H1 (cell line): Measurements from ENCODE around the gene CISH. TPM values are rescaled to one million over a fixed set of nuclear protein-coding genes. Genes with fewer than 3 reads are reported as not detected.

Source experiments
- CTCF ChIA-PET: fragments of 300-600 bp; sonication (Branson Sonifier 250); formaldehyde crosslinking; loops from one replicate; lab custom pipeline; 2021; ENCODE audit not compliant: partially characterized antibody; lab: Charles Lee
- POLR2A ChIA-PET: fragments of 300-600 bp; sonication (Branson Sonifier 250); formaldehyde crosslinking; loops from one replicate; lab custom pipeline; 2021; ENCODE audit warnings: inconsistent platforms; ENCODE audit not compliant: partially characterized antibody; lab: Charles Lee
- DNase-seq, 2 experiments: peaks; one replicate each; pipeline versions ENCODE4 v3.0.0 to v3.0.0-alpha.2; 2010 to 2022; ENCODE audit warnings: low spot score in 2 of 2, low read depth in 1 of 2, mixed read lengths in 1 of 2
- FAIRE-seq: peaks from 2 replicates; lab custom pipeline; 2011; peaks lifted over from hg19 to GRCh38; lab: Jason Lieb, UNC
- H2AFZ ChIP-seq: 2 replicates; pipeline ENCODE4 v1.8.1; 2012; ENCODE audit warnings: low read length, inconsistent platforms
- H2AK5ac ChIP-seq: 2 replicates; pipeline ENCODE4 v1.6.1; 2013; ENCODE audit warnings: low read depth, low read length
- H2BK120ac ChIP-seq: replicated peaks from 2 replicates; pipeline ENCODE3; 2013; ENCODE audit warnings: low read depth, low read length, inconsistent platforms
- H2BK12ac ChIP-seq: 2 replicates; pipeline ENCODE4 v1.6.1; 2013; ENCODE audit warnings: low read depth, low read length
- H2BK15ac ChIP-seq: 2 replicates; pipeline ENCODE4 v1.6.1; 2013; ENCODE audit warnings: low read length
- H2BK20ac ChIP-seq: 2 replicates; pipeline ENCODE4 v1.6.1; 2013; ENCODE audit warnings: low read length
- H2BK5ac ChIP-seq: 2 replicates; pipeline ENCODE4 v1.6.1; 2013; ENCODE audit warnings: low read depth, low read length
- H3K14ac ChIP-seq: 2 replicates; pipeline ENCODE4 v1.6.1; 2013; ENCODE audit warnings: inconsistent platforms; ENCODE audit not compliant: insufficient read length
- H3K18ac ChIP-seq: 2 replicates; pipeline ENCODE4 v1.6.1; 2013; ENCODE audit warnings: low read length; ENCODE audit errors: extremely low read depth
- H3K23ac ChIP-seq: 2 replicates; pipeline ENCODE4 v1.6.1; 2013; ENCODE audit warnings: inconsistent platforms; ENCODE audit not compliant: insufficient read length
- H3K23me2 ChIP-seq: 2 replicates; pipeline ENCODE4 v1.6.1; 2013; ENCODE audit warnings: low read depth, low read length
- H3K27ac ChIP-seq: 2 replicates; pipeline ENCODE4 v1.6.1; 2011; ENCODE audit warnings: low read depth, low read length, inconsistent platforms
- H3K27me3 ChIP-seq, 4 experiments: replicated peaks in 1 of 4; 1 replicate in 1 of 4; 2 replicates in 3 of 4; pipeline versions ENCODE4 v1.6.1 to v1.8.1; 2011 to 2013; ENCODE audit warnings: low read length in 3 of 4, mild to moderate bottlenecking in 3 of 4, inconsistent platforms in 2 of 4, mixed read lengths in 2 of 4, moderate library complexity in 1 of 4; ENCODE audit not compliant: control insufficient read depth in 3 of 4, insufficient read depth in 3 of 4; ENCODE audit errors: extremely low read depth in 1 of 4
- H3K36me3 ChIP-seq, 4 experiments: 2 replicates each; pipeline versions ENCODE4 v1.6.1 to v1.8.1; 2011 to 2013; ENCODE audit warnings: mild to moderate bottlenecking in 4 of 4, low read length in 3 of 4, moderate library complexity in 2 of 4, control low read depth in 1 of 4, inconsistent platforms in 1 of 4; ENCODE audit not compliant: insufficient read depth in 4 of 4, control insufficient read depth in 2 of 4
- H3K4ac ChIP-seq: replicated peaks from 2 replicates; pipeline ENCODE3; 2013; ENCODE audit warnings: low read length, low read depth, mixed read lengths, inconsistent platforms; ENCODE audit not compliant: insufficient read length
- H3K4me1 ChIP-seq, 4 experiments: replicated peaks in 1 of 4; 1 replicate in 1 of 4; 2 replicates in 3 of 4; pipeline versions ENCODE4 v1.6.1 to v1.8.1; 2011 to 2013; ENCODE audit warnings: low read length in 3 of 4, inconsistent platforms in 2 of 4, mixed read lengths in 1 of 4; ENCODE audit not compliant: insufficient read depth in 4 of 4, control insufficient read depth in 3 of 4
- H3K4me2 ChIP-seq, 2 experiments: 2 replicates each; pipeline versions ENCODE4 v1.6.1 to v1.8.1; 2011 to 2013; ENCODE audit warnings: low read depth in 2 of 2, low read length in 2 of 2, control low read depth in 1 of 2, inconsistent platforms in 1 of 2, mild to moderate bottlenecking in 1 of 2; ENCODE audit not compliant: insufficient read depth in 1 of 2
- H3K4me3 ChIP-seq, 4 experiments: fragments of 200-600, 300-600 bp in 1 of 4; sonication (generic), shearing (Covaris generic), sonication (Bioruptor Twin) in 1 of 4; 2 replicates each; pipeline versions ENCODE4 v1.5.1 to v1.8.1; 2011 to 2016; ENCODE audit warnings: low read length in 4 of 4, low read depth in 3 of 4, control low read depth in 2 of 4, inconsistent platforms in 2 of 4, mild to moderate bottlenecking in 2 of 4, mixed read lengths in 1 of 4, moderate library complexity in 1 of 4; ENCODE audit not compliant: insufficient read depth in 2 of 4; ENCODE audit errors: extremely low read depth in 1 of 4
- H3K56ac ChIP-seq: replicated peaks from 2 replicates; pipeline ENCODE3; 2013; ENCODE audit warnings: low read depth, mild to moderate bottlenecking, mixed read lengths, low read length, inconsistent platforms; ENCODE audit not compliant: insufficient read length
- H3K79me1 ChIP-seq: 2 replicates; pipeline ENCODE4 v1.6.1; 2013; ENCODE audit warnings: low read depth, low read length, control low read depth
- H3K79me2 ChIP-seq, 2 experiments: 2 replicates each; pipeline versions ENCODE4 v1.6.1 to v1.8.1; 2012 to 2013; ENCODE audit warnings: low read length in 2 of 2, mild to moderate bottlenecking in 2 of 2, inconsistent platforms in 1 of 2; ENCODE audit not compliant: insufficient read depth in 2 of 2, control insufficient read depth in 1 of 2
- H3K9ac ChIP-seq, 4 experiments: replicated peaks in 1 of 4; 1 replicate in 1 of 4; 2 replicates in 3 of 4; pipeline versions ENCODE4 v1.6.1 to v1.8.1; 2011 to 2013; ENCODE audit warnings: low read depth in 3 of 4, low read length in 3 of 4, control low read depth in 2 of 4, mild to moderate bottlenecking in 2 of 4, moderate library complexity in 2 of 4, inconsistent platforms in 1 of 4; ENCODE audit errors: extremely low read depth in 1 of 4
- H3K9me3 ChIP-seq, 2 experiments: 2 replicates each; pipeline versions ENCODE4 v1.6.1 to v1.8.1; 2012 to 2013; ENCODE audit warnings: mild to moderate bottlenecking in 2 of 2, moderate library complexity in 2 of 2, control low read depth in 1 of 2, inconsistent platforms in 1 of 2, low read depth in 1 of 2, low read length in 1 of 2, mixed read lengths in 1 of 2; ENCODE audit not compliant: insufficient read depth in 2 of 2
- H4K20me1 ChIP-seq, 2 experiments: replicated peaks in 1 of 2; 2 replicates each; pipeline versions ENCODE3 to v1.8.1; 2011 to 2013; ENCODE audit warnings: inconsistent platforms in 2 of 2, low read length in 2 of 2, mild to moderate bottlenecking in 1 of 2; ENCODE audit not compliant: insufficient read depth in 2 of 2, control insufficient read depth in 1 of 2
- H4K5ac ChIP-seq: 2 replicates; pipeline ENCODE4 v1.6.1; 2013; ENCODE audit warnings: low read length, low read depth, mixed read lengths, inconsistent platforms; ENCODE audit not compliant: insufficient read length
- H4K8ac ChIP-seq: 2 replicates; pipeline ENCODE4 v1.8.0; 2013; ENCODE audit warnings: mild to moderate bottlenecking, moderate library complexity, low read length, inconsistent platforms; ENCODE audit not compliant: insufficient read depth; ENCODE audit errors: extremely low read depth
- H4K91ac ChIP-seq: replicated peaks from 2 replicates; pipeline ENCODE3; 2013; ENCODE audit warnings: low read length, mixed read lengths, inconsistent platforms; ENCODE audit not compliant: insufficient read length
- CBX5 ChIP-seq: fragments of 300-800, 300-1000 bp; sonication (generic); IDR thresholded peaks from 2 replicates; pipeline ENCODE4 v1.7.1; 2016; ENCODE audit warnings: antibody characterized with exemption, low read length, low read depth
- CBX8 ChIP-seq: fragments of 300-800, 300-1000 bp; sonication (generic); IDR thresholded peaks from 2 replicates; pipeline ENCODE4 v1.7.1; 2016; ENCODE audit warnings: low read depth, low read length, borderline replicate concordance
- EP300 ChIP-seq, 2 experiments: IDR thresholded peaks; 1 replicate in 1 of 2; 2 replicates in 1 of 2; pipeline ENCODE4 v1.6.1; 2011 to 2012; ENCODE audit warnings: low read depth in 2 of 2, low read length in 2 of 2, mild to moderate bottlenecking in 2 of 2, borderline replicate concordance in 1 of 2, inconsistent platforms in 1 of 2, moderate library complexity in 1 of 2
- EZH2 ChIP-seq: fragments of 200-600 bp; sonication (generic); IDR thresholded peaks from 2 replicates; pipeline ENCODE4 v1.7.1; 2012; ENCODE audit warnings: low read depth, mild to moderate bottlenecking, moderate library complexity, low read length, inconsistent platforms; ENCODE audit not compliant: severe bottlenecking
- HDAC2 ChIP-seq, 2 experiments: fragments of 300-600 bp in 1 of 2; sonication (generic) in 1 of 2; IDR thresholded peaks; 2 replicates each; pipeline ENCODE4 v1.6.1; 2011 to 2012; ENCODE audit warnings: low read depth in 2 of 2, low read length in 2 of 2, mild to moderate bottlenecking in 2 of 2, moderate library complexity in 2 of 2, borderline replicate concordance in 1 of 2, inconsistent platforms in 1 of 2
- JUND ChIP-seq: IDR thresholded peaks from 2 replicates; pipeline ENCODE4 v1.6.1; 2011; ENCODE audit warnings: mild to moderate bottlenecking, improper control_type of control experiment, low read length
- KDM1A ChIP-seq: fragments of 200-600, 300-600 bp; sonication (generic); IDR thresholded peaks from 2 replicates; pipeline ENCODE4 v1.7.1; 2016; ENCODE audit warnings: mild to moderate bottlenecking, low read length, borderline replicate concordance
- RAD21 ChIP-seq, 2 experiments: IDR thresholded peaks in 1 of 2; conservative IDR thresholded peaks in 1 of 2; 2 replicates each; pipeline ENCODE4 v1.6.1; 2011; ENCODE audit warnings: low read depth in 2 of 2, low read length in 2 of 2, improper control_type of control experiment in 1 of 2, inconsistent platforms in 1 of 2, mild to moderate bottlenecking in 1 of 2, moderate library complexity in 1 of 2
- RFX5 ChIP-seq: IDR thresholded peaks from 2 replicates; pipeline ENCODE4 v1.6.1; 2011; ENCODE audit warnings: low read depth, low read length, improper control_type of control experiment, borderline replicate concordance
- RNF2 ChIP-seq: fragments of 200-900, 300-1000 bp; sonication (generic); IDR thresholded peaks from 2 replicates; pipeline ENCODE4 v1.7.1; 2016; ENCODE audit warnings: borderline replicate concordance, low read depth, mild to moderate bottlenecking, antibody characterized with exemption, low read length; ENCODE audit not compliant: poor library complexity, severe bottlenecking; ENCODE audit errors: missing control alignments
- SRF ChIP-seq: IDR thresholded peaks from 2 replicates; pipeline ENCODE4 v1.6.1; 2011; ENCODE audit warnings: mild to moderate bottlenecking, low read depth, low read length, moderate library complexity
- TAF1 ChIP-seq: IDR thresholded peaks from 2 replicates; pipeline ENCODE4 v1.6.1; 2011; ENCODE audit warnings: mild to moderate bottlenecking, low read depth, low read length
- WGBS, 2 experiments: shearing (Covaris generic) in 1 of 2; methylation state at CpG; one replicate each; pipeline versions ENCODE4 v1.1.6 to v1.1.7; 2013 to 2015; ENCODE audit warnings: low lambda C conversion rate in 2 of 2, mixed read lengths in 2 of 2, inconsistent platforms in 1 of 2, low coverage in 1 of 2, missing lambda C conversion rate in 1 of 2; ENCODE audit not compliant: insufficient replicate concordance in 2 of 2, insufficient coverage in 1 of 2, insufficient read length in 1 of 2; ENCODE audit errors: extremely low coverage in 1 of 2, missing lambda C conversion rate in 1 of 2; 5-methylcytosine and 5-hydroxymethylcytosine counted together
- polyA plus RNA-seq, 7 experiments: library from polyadenylated mRNA; depleted of rRNA in 3 of 7; stranded (reverse) in 5 of 7; unstranded in 2 of 7; fragments of >200 nt in 5 of 7; fragments of 200-250 nt in 2 of 7; gene quantifications; 1 replicate in 5 of 7; 2 replicates in 1 of 7; 4 replicates in 1 of 7; pipeline versions ENCODE4 v1.2.1 to v1.2.3, GENCODE V29; 2011 to 2013; ENCODE audit warnings: missing spikeins in 2 of 7, mixed read lengths in 2 of 7
- total RNA-seq: library from RNA; stranded (reverse); fragmentation: NEBNext Ultra II Directional; extraction: Animal tissue kit (Norgen Biotek cat#: 25700); gene quantifications from 2 replicates; pipeline ENCODE4 v1.2.1, GENCODE V29; 2021

The CISH gene
- total and polyA plus RNA-seq, 2 of the 8 experiments (the other 6 are each of a cell fraction or from before 2014, with no cell fraction given), result 1.9 to 2.2 TPM

- Histone ChIP-seq H3K9me3 (no peaks in the 10 kb centered on the region), H3K23me2 (0 out of 2 replicates have a peak, but pooled peaks cover 1% of the 10 kb centered on the region), H3K79me1 (peaks cover 6% of the 10 kb centered on the region; the same call in 1 of the 2 replicates), H2BK120ac (no peak overlapping the region), H2BK12ac (no peak overlapping the region), H3K79me2 (peaks cover 0 to 33% of the 10 kb centered on the region in 2 experiments; a peak in 1 of 4 replicates), H3K36me3 (no peaks in the 10 kb centered on the region), H4K8ac (no peak overlapping the region), H2BK15ac (no peak overlapping the region), H3K4me1 (peaks cover 4 to 16% (median 8%) of the 10 kb centered on the region in 4 experiments), H4K20me1 (peaks cover 0 to 14% of the 10 kb centered on the region in 2 experiments), H3K56ac (no peak overlapping the region), H3K27me3 (no peaks in the 10 kb centered on the region), H3K18ac (no peak overlapping the region), H3K27ac (no peak overlapping the region), H2AK5ac (no peak overlapping the region), H3K4me3 (no peak overlapping the region), H2BK5ac (no peak overlapping the region), H3K9ac (no peak overlapping the region), H4K5ac (no peak overlapping the region), H3K14ac (no peak overlapping the region), H2AFZ (no peak overlapping the region), H4K91ac (no peak overlapping the region), H3K4ac (no peak overlapping the region), H3K23ac (no peak overlapping the region), H3K4me2 (no peak overlapping the region), H2BK20ac (no peak overlapping the region)
- ChIA-PET CTCF (interaction anchor here (0.9 to 63.8 kb wide), 6 partner anchors 11 to 347 kb away, joined by 3 to 1262 read pairs (median 433); partner anchors contain the start of genes C3orf18, CISH, DOCK3 and HEMK1), POLR2A (interaction anchor here (2.8 kb wide), 1 partner anchor 20 kb away, joined by 9 read pairs; no protein-coding TSS in a partner anchor)
- no peak for DNase-seq
- WGBS, 2 experiments, result 84% methylated on average over 5 of the region's 5 CpGs; no CpG with 5 or more reads in 1 of the 2 experiments
- FAIRE-seq, result no peak
- no peak for TF ChIP-seq JUND
- no peak for TF ChIP-seq CBX5
- no peak for TF ChIP-seq SRF
- TF ChIP-seq EZH2, result no peak
- no peak for TF ChIP-seq TAF1
- no peak for TF ChIP-seq RNF2
- TF ChIP-seq HDAC2 (IDR thresholded peaks at IDR 0.05; ENCODE audit: borderline replicate concordance in 1 of 2, low read depth in 2 of 2, low read length in 2 of 2), result no peak
- TF ChIP-seq EP300 (IDR thresholded peaks at IDR 0.05; ENCODE audit: borderline replicate concordance in 1 of 2, low read depth in 2 of 2, low read length in 2 of 2), result no peak
- no peak for TF ChIP-seq RFX5
- no peak for TF ChIP-seq KDM1A
- TF ChIP-seq CBX8, result no peak
- TF ChIP-seq RAD21 (IDR thresholded peaks at IDR 0.05 in 1 of 2, conservative IDR thresholded peaks at IDR 0.05 in 1 of 2; ENCODE audit: low read depth in 2 of 2, low read length in 2 of 2), result no peak
Observed at GRCh38 chr3:50632450-50632849, 20.9 kb upstream of the CISH start.
